GM13977 (cell line): ENCODE measurements around the gene SLC24A3.

ENCODE experiments used
- DNase-seq: peaks from one replicate; pipeline ENCODE4 v3.0.0; 2012; ENCODE audit warnings: low spot score
- CTCF ChIP-seq: IDR thresholded peaks from 2 replicates; pipeline ENCODE4 v1.5.1; 2012; ENCODE audit warnings: mild to moderate bottlenecking, control low read depth; ENCODE audit not compliant: insufficient read depth; ENCODE audit errors: extremely low read depth, missing control alignments
- in situ Hi-C: fragments of 300-500 bp; cut with MboI; formaldehyde crosslinking; loops from one replicate; pipeline ENCODE4 v1.12.0; 2022; ENCODE audit warnings: low sequenced_read_pairs, low pct_unique_long_range_greater_than_20kb, mixed read lengths, inconsistent platforms; ENCODE audit not compliant: unreplicated experiment

SLC24A3 gene

GRCh38 chr20:19539191-19539590 is 326.7 kb downstream of the SLC24A3 start:
- in situ Hi-C loops = no loop called here
- DNase-seq = no peak
- TF ChIP-seq CTCF = no peak

- in situ Hi-C loops = no loop called here
- no peak for DNase-seq
- TF ChIP-seq CTCF = no peak
Observed at GRCh38 chr20:19540392-19540791, 327.9 kb downstream of the SLC24A3 start.

- no peak for DNase-seq
- in situ Hi-C loops = no loop called here
- TF ChIP-seq CTCF = no peak
Observed at GRCh38 chr20:19543101-19543500, 330.7 kb downstream of the SLC24A3 start.

GRCh38 chr20:19544684-19545083 is 332.2 kb downstream of the SLC24A3 start:
- no peak for DNase-seq
- in situ Hi-C loops = no loop called here
- TF ChIP-seq CTCF = no peak

GRCh38 chr20:19546648-19547047 is 334.2 kb downstream of the SLC24A3 start:
- in situ Hi-C loops = no loop called here
- DNase-seq = no peak
- no peak for TF ChIP-seq CTCF

- no peak for TF ChIP-seq CTCF
- in situ Hi-C loops = no loop called here
- no peak for DNase-seq
Observed at GRCh38 chr20:19547547-19547946, 335.1 kb downstream of the SLC24A3 start.

GRCh38 chr20:19549896-19550295 is 337.5 kb downstream of the SLC24A3 start:
- TF ChIP-seq CTCF = no peak
- no peak for DNase-seq
- in situ Hi-C loops = no loop called here
